ENCODE measurements around the gene SLC30A1.
A peak's percentile ranks its signal among the peaks of the same experiment; 100 is the strongest.

The SLC30A1 gene

GRCh38 chr1:211607754-211608473, 29.0 kb upstream of the SLC30A1 start:
- DNase-seq (ENCODE audit: low spot score): no peak

GRCh38 chr1:211606914-211607753, 28.2 kb upstream of the SLC30A1 start:
- peak; percentile 39 for DNase-seq (ENCODE audit: low spot score)

- DNase-seq (ENCODE audit: low spot score): peak; percentile 63
Observed at GRCh38 chr1:211606332-211606913, 27.5 kb upstream of the SLC30A1 start.

GRCh38 chr1:211605603-211606331, 26.8 kb upstream of the SLC30A1 start:
- DNase-seq (ENCODE audit: low spot score): no peak

- DNase-seq (ENCODE audit: low spot score): no peak
Observed at GRCh38 chr1:211605034-211605433, 26.1 kb upstream of the SLC30A1 start.

- no peak for DNase-seq (ENCODE audit: low spot score)
Observed at GRCh38 chr1:211604548-211604947, 25.6 kb upstream of the SLC30A1 start.

- DNase-seq (ENCODE audit: low spot score): no peak
Observed at GRCh38 chr1:211603713-211604112, 24.8 kb upstream of the SLC30A1 start.

- no peak for DNase-seq (ENCODE audit: low spot score)
Observed at GRCh38 chr1:211603191-211603701, 24.3 kb upstream of the SLC30A1 start.

GRCh38 chr1:211601982-211602670, 23.2 kb upstream of the SLC30A1 start:
- no peak for DNase-seq (ENCODE audit: low spot score)

GRCh38 chr1:211601159-211601558, 22.2 kb upstream of the SLC30A1 start:
- DNase-seq (ENCODE audit: low spot score): no peak

GRCh38 chr1:211599250-211599649, 20.3 kb upstream of the SLC30A1 start:
- DNase-seq (ENCODE audit: low spot score): no peak

GRCh38 chr1:211598514-211598913, 19.6 kb upstream of the SLC30A1 start:
- no peak for DNase-seq (ENCODE audit: low spot score)

- no peak for DNase-seq (ENCODE audit: low spot score)
Observed at GRCh38 chr1:211596418-211597181, 17.6 kb upstream of the SLC30A1 start.

- DNase-seq (ENCODE audit: low spot score): no peak
Observed at GRCh38 chr1:211595419-211595818, 16.5 kb upstream of the SLC30A1 start.

- peak; percentile 41 for DNase-seq (ENCODE audit: low spot score)
Observed at GRCh38 chr1:211591980-211592493, 13.1 kb upstream of the SLC30A1 start.

- DNase-seq (ENCODE audit: low spot score): peak; percentile 64
Observed at GRCh38 chr1:211589782-211590721, 11.1 kb upstream of the SLC30A1 start.

- no peak for DNase-seq (ENCODE audit: low spot score)
Observed at GRCh38 chr1:211588711-211589110, 9.8 kb upstream of the SLC30A1 start.

- no peak for DNase-seq (ENCODE audit: low spot score)
Observed at GRCh38 chr1:211587123-211587522, 8.2 kb upstream of the SLC30A1 start.

GRCh38 chr1:211586538-211586937, 7.6 kb upstream of the SLC30A1 start:
- no peak for DNase-seq (ENCODE audit: low spot score)

All from Ammon's horn (tissue), 1 donor.